Effector memory CD8-positive, alpha-beta T cell (primary cell): ENCODE results near the gene VARS2.

Experiments used
- ATAC-seq: fragments of 150-1000 bp; cut with Tn5 transposase; replicated peaks from 2 replicates; pipeline ENCODE4 v1.10.0; 2021; ENCODE audit warnings: mild to moderate bottlenecking, moderate library complexity
- DNase-seq, 3 experiments: peaks; one replicate each; pipeline ENCODE4 v3.0.0; 2021
- H3K27ac Mint-ChIP-seq, 2 donors: one replicate each; pipeline ENCODE4 v1.8.0; 2022; ENCODE audit warnings: mild to moderate bottlenecking in 2 of 2, mixed read lengths in 2 of 2, moderate library complexity in 2 of 2
- H3K27me3 Mint-ChIP-seq, 2 donors: one replicate each; pipeline ENCODE4 v1.8.0; 2022; ENCODE audit warnings: mixed read lengths in 2 of 2
- H3K36me3 Mint-ChIP-seq: one replicate; pipeline ENCODE4 v1.8.0; 2022; ENCODE audit warnings: mild to moderate bottlenecking, moderate library complexity, mixed read lengths; ENCODE audit not compliant: insufficient read depth
- H3K4me1 Mint-ChIP-seq, 2 donors: one replicate each; pipeline ENCODE4 v1.8.0; 2022; ENCODE audit warnings: low read depth in 2 of 2, mixed read lengths in 2 of 2
- H3K4me3 Mint-ChIP-seq, 2 donors: one replicate each; pipeline ENCODE4 v1.8.0; 2022; ENCODE audit warnings: mild to moderate bottlenecking in 2 of 2, mixed read lengths in 2 of 2, moderate library complexity in 2 of 2
- H3K9me3 Mint-ChIP-seq, 2 donors: one replicate each; pipeline ENCODE4 v1.8.0; 2022; ENCODE audit warnings: mixed read lengths in 2 of 2

Gene VARS2

DNA sequence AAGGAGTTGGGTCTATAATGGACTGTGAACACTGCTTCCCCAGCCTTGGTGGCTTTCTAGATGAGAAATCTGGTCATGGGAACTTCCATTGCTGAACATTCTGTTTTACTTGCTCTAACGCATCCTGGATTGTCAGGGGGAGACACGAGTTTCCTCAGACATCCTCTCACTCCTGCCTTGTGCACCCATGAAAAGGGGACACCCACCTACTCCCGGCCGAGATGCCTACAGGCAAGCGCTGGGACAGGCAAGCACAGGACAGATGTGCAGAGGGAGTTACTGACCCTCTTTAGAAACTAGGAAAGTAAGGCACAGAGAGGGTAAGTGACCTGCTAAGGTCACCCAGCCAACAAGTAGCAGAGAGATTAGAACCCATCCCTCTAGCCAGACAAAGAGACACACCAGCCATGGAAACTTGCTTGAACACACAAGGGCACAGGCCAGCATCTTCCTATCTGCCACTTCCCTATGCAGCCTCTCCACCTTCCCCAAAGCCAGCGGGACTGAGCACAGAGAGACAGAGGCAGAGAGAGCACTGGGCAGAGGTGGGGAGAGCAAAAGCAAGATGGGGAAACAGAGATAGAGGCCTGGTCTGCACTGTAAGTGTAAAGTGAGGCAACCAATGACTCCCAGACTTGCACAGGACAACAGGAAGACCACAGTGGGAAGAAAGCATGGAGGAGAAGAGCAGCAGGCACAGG, 18.8 kb downstream of the VARS2 start:
- H3K36me3 Mint-ChIP-seq: no peaks in the 10 kb centered on the region
- peaks cover 13 to 39% of the 10 kb centered on the region in 2 donors for H3K27me3 Mint-ChIP-seq
- no peak overlapping the region for H3K27ac Mint-ChIP-seq
- no peaks in the 10 kb centered on the region for H3K4me1 Mint-ChIP-seq
- no peak for ATAC-seq
- H3K9me3 Mint-ChIP-seq: peaks cover 3 to 6% of the 10 kb centered on the region in 2 donors
- no peak for DNase-seq
- H3K4me3 Mint-ChIP-seq: no peak overlapping the region

GRCh38 chr6:30935018-30935417, 21.0 kb downstream of the VARS2 start:
- Mint-ChIP-seq H3K36me3 (no peaks in the 10 kb centered on the region), H3K4me1 (no peaks in the 10 kb centered on the region), H3K9me3 (no peaks in the 10 kb centered on the region), H3K4me3 (no peak overlapping the region), H3K27ac (no peak overlapping the region), H3K27me3 (peaks cover 20 to 61% of the 10 kb centered on the region in 2 donors)
- ATAC-seq: no peak
- DNase-seq: no peak

GRCh38 chr6:30937265-30937664, 23.2 kb downstream of the VARS2 start:
- Mint-ChIP-seq H3K4me1 (no peaks in the 10 kb centered on the region), H3K27ac (no peak overlapping the region), H3K9me3 (no peaks in the 10 kb centered on the region), H3K4me3 (no peak overlapping the region), H3K36me3 (no peaks in the 10 kb centered on the region), H3K27me3 (peaks cover 42 to 83% of the 10 kb centered on the region in 2 donors)
- DNase-seq (no peak), ATAC-seq (no peak)

DNA sequence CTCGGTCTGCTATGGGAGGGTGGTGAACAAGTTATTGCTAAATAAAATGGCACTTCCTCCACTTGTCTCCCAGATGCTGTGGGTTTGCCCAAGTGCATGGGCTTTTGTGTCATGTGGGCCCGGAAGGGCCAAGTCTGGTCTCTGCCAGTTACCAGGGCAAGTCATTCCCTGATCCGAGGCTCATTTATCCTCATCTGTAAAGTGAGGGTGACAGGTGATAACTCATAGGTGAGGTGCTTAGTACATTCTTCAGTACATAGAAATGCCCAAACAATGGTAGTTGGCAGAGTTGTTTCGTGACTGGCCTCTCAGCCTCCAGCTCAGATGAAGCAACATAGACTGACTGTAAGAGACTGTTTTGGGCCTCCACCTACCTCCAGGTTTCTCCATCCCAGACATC, 24.7 kb downstream of the VARS2 start:
- DNase-seq (no peak), ATAC-seq (no peak)
- Mint-ChIP-seq H3K36me3 (no peaks in the 10 kb centered on the region), H3K9me3 (no peaks in the 10 kb centered on the region), H3K4me1 (peaks cover 0 to 5% of the 10 kb centered on the region in 2 donors), H3K4me3 (no peak overlapping the region), H3K27ac (no peak overlapping the region), H3K27me3 (peaks cover 55 to 92% of the 10 kb centered on the region in 2 donors)

GRCh38 chr6:30939473-30939872, 25.4 kb downstream of the VARS2 start:
- Mint-ChIP-seq H3K4me3 (no peak overlapping the region), H3K27ac (no peak overlapping the region), H3K27me3 (peaks cover 62 to 99% of the 10 kb centered on the region in 2 donors)

DNA sequence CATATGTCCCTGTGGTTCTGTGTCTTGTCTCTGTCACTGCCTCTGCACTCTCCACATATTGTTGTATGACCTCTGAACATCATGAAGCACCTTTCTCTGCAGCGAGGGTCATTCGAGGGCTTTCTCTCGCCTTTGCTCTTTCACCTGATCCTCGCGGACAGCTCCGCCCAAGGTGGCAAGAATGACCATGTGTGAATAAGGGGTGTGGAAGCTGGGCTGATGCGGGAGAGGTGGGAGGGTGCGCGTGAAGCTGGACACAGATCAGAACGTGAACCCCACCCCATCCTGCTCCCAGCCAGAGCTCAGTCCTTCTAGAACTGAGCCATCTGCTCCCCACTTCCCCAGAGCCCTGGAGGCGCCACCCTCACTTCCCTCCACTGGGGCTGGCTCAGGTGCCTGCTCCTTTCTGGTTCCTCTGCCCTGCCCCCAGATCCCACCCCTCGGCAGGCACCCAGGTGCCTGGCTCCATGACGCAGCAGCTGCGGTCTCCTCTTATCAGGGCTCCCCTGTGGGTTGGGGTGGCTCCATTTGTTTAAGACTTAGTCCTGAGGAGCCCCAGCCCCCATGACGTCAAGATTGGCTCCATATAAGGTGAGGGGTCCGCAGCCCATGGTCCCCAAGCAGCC, 26.4 kb downstream of the VARS2 start, which contains the start of gene MUCL3:
TSS of gene MUCL3 (plus strand) at position 613 of the 626 bp plus-strand sequence. CDS start 27 bp downstream, outside the sequence.
- H3K27ac Mint-ChIP-seq: no peak within 1 kb of the TSS
- H3K27me3 Mint-ChIP-seq: peaks cover 69 to 99% of the 10 kb centered on the region in 2 donors
- no peak for ATAC-seq
- no peaks in the 10 kb centered on the region for H3K36me3 Mint-ChIP-seq
- no peak within 1 kb of the TSS for H3K4me3 Mint-ChIP-seq
- H3K9me3 Mint-ChIP-seq: no peaks in the 10 kb centered on the region
- DNase-seq: no peak
- peaks cover 0 to 5% of the 10 kb centered on the region in 2 donors for H3K4me1 Mint-ChIP-seq

More at GRCh38 chr6:30939473-30939872, 25.4 kb downstream of the VARS2 start:
- no peaks in the 10 kb centered on the region for H3K36me3 Mint-ChIP-seq
- H3K9me3 Mint-ChIP-seq: no peaks in the 10 kb centered on the region
- ATAC-seq (no peak), DNase-seq (no peak)
- H3K4me1 Mint-ChIP-seq: peaks cover 0 to 5% of the 10 kb centered on the region in 2 donors

- no peaks in the 10 kb centered on the region for H3K36me3 Mint-ChIP-seq
- no peak overlapping the region for H3K4me3 Mint-ChIP-seq
- peaks cover 62 to 100% of the 10 kb centered on the region in 2 donors for H3K27me3 Mint-ChIP-seq
- H3K27ac Mint-ChIP-seq: no peak overlapping the region
- DNase-seq: no peak
- ATAC-seq: no peak
- H3K4me1 Mint-ChIP-seq: peaks cover 0 to 5% of the 10 kb centered on the region in 2 donors
- H3K9me3 Mint-ChIP-seq: no peaks in the 10 kb centered on the region
Measured at GRCh38 chr6:30942338-30943060, 28.5 kb downstream of the VARS2 start.

DNA sequence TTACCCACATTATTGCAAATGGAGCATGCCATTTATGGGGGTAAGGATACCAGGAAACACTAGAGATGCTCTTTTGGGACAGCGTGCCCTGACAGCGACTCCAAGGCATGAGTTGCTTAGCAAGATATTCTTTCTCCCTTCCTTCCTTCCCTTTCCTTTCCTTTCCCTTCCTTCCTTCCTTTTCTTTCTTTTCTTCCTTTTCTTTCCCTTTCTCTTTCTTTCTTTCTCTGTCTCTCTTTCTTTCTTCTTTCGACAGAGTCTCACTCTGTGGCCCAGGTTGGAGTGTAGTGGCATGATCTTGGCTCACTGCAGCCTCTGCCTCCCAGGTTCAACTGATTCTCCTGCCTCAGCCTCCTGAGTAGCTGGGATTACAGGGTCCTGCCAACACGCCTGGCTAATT, 30.0 kb downstream of the VARS2 start:
- peaks cover 78 to 100% of the 10 kb centered on the region in 2 donors for H3K27me3 Mint-ChIP-seq
- H3K4me1 Mint-ChIP-seq: peaks cover 0 to 5% of the 10 kb centered on the region in 2 donors
- H3K36me3 Mint-ChIP-seq: no peaks in the 10 kb centered on the region
- H3K9me3 Mint-ChIP-seq: no peaks in the 10 kb centered on the region
- DNase-seq (no peak), ATAC-seq (no peak)
- no peak overlapping the region for H3K27ac Mint-ChIP-seq
- H3K4me3 Mint-ChIP-seq: no peak overlapping the region

DNA sequence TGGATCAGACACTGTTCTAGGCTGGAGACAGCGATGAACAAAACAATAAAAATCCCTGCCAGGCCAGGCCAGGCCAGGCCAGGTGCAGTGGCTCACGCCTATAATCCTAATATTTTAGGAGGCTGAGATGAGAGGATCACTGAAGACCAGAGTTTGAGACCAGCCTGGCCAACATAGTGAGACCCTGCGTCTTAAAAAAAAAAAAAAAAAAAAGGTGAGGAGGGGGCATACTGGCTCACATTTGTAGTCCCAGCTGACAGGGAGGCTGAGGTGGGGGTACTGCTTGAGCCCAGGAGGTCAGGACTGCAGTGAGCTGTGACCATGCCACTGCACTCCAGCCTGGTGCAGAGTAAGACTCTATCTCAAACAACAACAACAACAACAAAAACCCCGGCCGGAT, 31.2 kb downstream of the VARS2 start:
- Mint-ChIP-seq H3K4me3 (no peak overlapping the region), H3K4me1 (peaks cover 0 to 5% of the 10 kb centered on the region in 2 donors), H3K27me3 (peaks cover 81 to 100% of the 10 kb centered on the region in 2 donors), H3K27ac (no peak overlapping the region), H3K36me3 (no peaks in the 10 kb centered on the region), H3K9me3 (peaks cover 3 to 5% of the 10 kb centered on the region in 2 donors)
- ATAC-seq: no peak
- no peak for DNase-seq

DNA sequence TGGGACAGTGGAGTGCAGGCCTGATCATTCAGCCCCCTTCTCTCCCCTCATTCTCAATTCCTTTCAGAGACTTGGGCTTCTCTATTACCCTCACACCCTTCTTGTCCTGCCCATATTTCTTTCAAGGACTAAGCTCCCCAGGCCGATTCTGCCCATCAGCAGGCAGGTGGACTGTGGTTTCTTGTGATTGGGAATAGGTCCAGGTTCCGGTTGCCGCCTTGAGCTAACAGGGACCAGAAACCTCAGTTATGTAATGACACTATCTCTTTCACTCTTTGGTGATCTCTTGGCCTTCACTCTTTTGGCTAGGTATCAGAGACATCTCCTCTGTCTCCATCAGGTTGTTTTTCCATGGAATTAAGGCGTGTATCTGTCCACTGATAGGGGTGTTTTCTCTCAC, 33.2 kb downstream of the VARS2 start:
- peaks cover 78 to 100% of the 10 kb centered on the region in 2 donors for H3K27me3 Mint-ChIP-seq
- no peak overlapping the region for H3K27ac Mint-ChIP-seq
- peaks cover 0 to 6% of the 10 kb centered on the region in 2 donors for H3K4me1 Mint-ChIP-seq
- peaks cover 5 to 17% of the 10 kb centered on the region in 2 donors for H3K9me3 Mint-ChIP-seq
- H3K4me3 Mint-ChIP-seq: no peak overlapping the region
- no peak for DNase-seq
- ATAC-seq: no peak
- no peaks in the 10 kb centered on the region for H3K36me3 Mint-ChIP-seq

GRCh38 chr6:30948811-30949210, 34.8 kb downstream of the VARS2 start:
- no peak overlapping the region for H3K27ac Mint-ChIP-seq

GRCh38 chr6:30951907-30952469, 38.0 kb downstream of the VARS2 start:
- no peak for DNase-seq
- no peak for ATAC-seq
- no peak overlapping the region for H3K27ac Mint-ChIP-seq
- peaks cover 5 to 17% of the 10 kb centered on the region in 2 donors for H3K9me3 Mint-ChIP-seq
- H3K4me1 Mint-ChIP-seq: peaks cover 0 to 10% of the 10 kb centered on the region in 2 donors
- H3K27me3 Mint-ChIP-seq: peaks cover 54 to 75% of the 10 kb centered on the region in 2 donors
- H3K36me3 Mint-ChIP-seq: peaks cover 2% of the 10 kb centered on the region
- H3K4me3 Mint-ChIP-seq: no peak overlapping the region

More at GRCh38 chr6:30948811-30949210, 34.8 kb downstream of the VARS2 start:
- ATAC-seq (no peak), DNase-seq (no peak)
- H3K9me3 Mint-ChIP-seq: peaks cover 5 to 17% of the 10 kb centered on the region in 2 donors
- H3K4me1 Mint-ChIP-seq: peaks cover 0 to 1% of the 10 kb centered on the region in 2 donors
- H3K36me3 Mint-ChIP-seq: no peaks in the 10 kb centered on the region
- H3K27me3 Mint-ChIP-seq: peaks cover 70 to 99% of the 10 kb centered on the region in 2 donors
- H3K4me3 Mint-ChIP-seq: no peak overlapping the region
